HG03108 (cell line): ENCODE data around the gene SRGAP3.

Experiments
- ATAC-seq: cut with Tn5 transposase; IDR thresholded peaks from one replicate; pipeline ENCODE4 v1.9.1; 2021; ENCODE audit warnings: moderate library complexity; ENCODE audit not compliant: unreplicated experiment

SRGAP3 gene

DNA sequence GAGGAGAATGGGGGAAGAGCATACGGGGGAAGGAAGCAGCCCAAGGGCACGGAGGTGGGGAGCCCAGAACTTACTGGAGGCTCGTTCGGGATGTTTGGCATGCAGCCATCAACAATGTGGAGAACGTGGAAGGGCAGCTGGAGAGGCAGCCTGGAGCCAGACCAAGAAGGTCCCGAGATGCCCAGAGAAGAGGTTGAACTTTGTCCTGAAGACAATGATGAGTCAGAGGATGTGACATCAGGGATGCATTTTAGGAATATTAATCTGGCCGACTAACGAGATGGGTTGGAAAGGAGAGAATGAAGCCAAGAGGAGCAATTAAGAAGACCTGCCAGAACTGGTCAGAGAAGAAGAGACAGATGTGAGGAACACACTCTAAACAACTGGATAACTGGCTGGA is 98.2 kb downstream of the SRGAP3 start:
- ATAC-seq, result no peak

- ATAC-seq, result no peak
These were observed 99.9 kb downstream of the SRGAP3 start for GRCh38 chr3:9149566-9149965.

DNA sequence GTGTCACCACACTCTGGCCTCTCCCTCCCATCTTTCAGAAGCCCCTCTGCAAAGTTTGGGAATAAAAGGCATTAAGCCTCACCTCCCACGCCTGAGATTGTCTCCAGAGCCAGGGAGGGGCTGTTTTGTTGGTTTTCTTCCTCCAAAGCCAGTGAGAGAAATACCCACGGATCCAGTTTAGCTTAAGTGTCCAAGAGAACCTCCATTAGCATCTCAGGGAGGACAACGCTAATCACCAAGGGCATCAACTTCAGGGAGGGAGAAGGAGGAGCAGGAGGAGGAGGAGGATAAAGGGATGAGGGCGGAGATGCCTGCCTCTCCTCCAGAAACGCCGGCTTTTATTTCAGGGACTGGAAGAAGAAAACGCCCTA is 101.6 kb downstream of the SRGAP3 start:
- ATAC-seq, result no peak

DNA sequence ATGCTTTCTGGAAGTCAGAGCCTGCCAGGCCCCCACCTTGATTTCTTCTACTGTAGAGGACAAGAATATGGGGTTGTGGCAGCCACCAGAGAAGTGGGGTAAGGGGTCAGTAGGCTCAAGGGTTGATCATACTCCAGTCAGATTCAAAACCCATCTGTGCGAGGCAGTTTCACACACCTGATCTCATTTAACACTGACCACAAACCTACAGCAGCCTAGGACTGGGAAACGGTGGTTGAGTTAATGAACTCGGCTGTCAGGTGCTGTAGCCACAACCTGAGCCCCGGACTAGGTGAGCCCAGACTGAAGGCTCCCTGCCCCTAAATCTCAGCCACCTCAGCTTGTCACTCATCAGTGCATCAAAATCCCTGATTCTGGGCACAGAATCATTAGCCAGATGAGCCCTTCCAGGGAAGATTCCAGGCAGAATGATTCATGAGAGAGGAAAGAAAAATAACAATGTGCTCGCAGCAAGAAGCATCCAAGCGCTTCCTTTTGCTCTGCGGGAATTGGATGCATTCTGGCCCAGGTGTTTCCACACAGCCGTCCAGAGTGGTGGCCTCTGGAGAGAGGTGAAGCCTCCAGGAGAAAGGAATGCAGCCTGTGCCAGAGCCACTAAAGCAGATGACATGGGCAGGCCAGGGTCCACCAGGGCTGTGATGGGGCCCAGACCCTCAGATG is 102.1 kb downstream of the SRGAP3 start:
- ATAC-seq, result peak; percentile 71

GRCh38 chr3:9146367-9147071 is 102.9 kb downstream of the SRGAP3 start:
- ATAC-seq, result no peak

GRCh38 chr3:9143184-9143583 is 106.3 kb downstream of the SRGAP3 start:
- ATAC-seq, result no peak

DNA sequence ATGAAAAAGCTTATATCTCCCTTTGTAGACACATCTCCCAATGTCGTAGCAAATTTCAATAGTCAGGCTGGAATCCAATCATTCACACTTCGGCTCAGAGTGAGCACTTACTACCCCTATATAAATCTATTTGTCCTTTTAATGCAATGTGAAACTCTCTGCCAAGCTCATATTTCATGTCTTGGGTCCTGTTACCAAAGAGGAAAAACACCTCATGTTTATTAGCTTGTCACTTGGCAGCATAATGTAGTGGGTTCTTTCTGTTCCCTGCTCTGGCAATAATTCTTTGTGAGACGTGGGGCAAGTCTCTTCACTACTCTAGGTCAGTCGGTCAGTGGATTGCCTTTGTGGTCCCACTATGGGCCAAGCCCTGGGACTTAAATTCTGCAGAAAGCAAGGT is 107.1 kb downstream of the SRGAP3 start:
- ATAC-seq, result no peak

DNA sequence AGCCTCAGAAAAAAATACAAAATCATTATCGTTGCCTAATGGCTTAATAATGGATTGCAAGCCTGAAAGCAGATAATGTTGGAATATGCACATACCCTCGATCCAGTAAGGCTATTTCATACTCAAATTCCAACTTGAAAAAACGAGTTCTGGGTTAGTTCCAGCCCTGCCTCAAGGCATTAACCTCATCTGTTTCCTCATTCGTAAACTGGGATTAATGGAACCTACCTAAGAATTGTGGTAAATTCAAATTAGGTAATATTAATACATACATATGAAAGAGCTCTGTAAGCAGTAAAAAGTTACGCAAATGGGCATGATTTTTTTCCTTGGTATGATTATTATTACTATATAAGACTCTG is 107.5 kb downstream of the SRGAP3 start:
- no peak for ATAC-seq

GRCh38 chr3:9139366-9139765 is 110.1 kb downstream of the SRGAP3 start:
- no peak for ATAC-seq

DNA sequence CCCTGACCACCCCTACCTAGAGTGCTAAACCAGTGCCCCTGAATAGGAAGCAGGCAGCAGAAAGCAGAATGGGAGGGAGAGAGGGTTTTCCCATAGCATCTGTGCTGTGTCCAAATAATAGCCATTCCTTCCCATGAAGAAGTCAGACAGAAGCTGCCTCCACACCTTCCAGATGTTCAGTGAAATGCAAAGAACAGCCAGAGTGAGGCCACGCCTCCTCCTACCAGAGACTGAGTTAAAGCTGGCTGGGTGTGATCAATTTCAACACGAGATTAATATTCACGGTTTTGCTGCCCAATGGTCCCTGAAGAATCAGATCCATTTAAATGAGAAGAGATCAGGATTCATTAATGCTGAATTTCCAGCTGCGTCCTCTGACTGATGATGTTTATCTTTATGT is 111.8 kb downstream of the SRGAP3 start:
- ATAC-seq, result no peak

- no peak for ATAC-seq
These were observed 112.5 kb downstream of the SRGAP3 start for GRCh38 chr3:9136746-9137465.

GRCh38 chr3:9135930-9136525 is 113.4 kb downstream of the SRGAP3 start:
- ATAC-seq, result no peak

- no peak for ATAC-seq
These were observed 113.9 kb downstream of the SRGAP3 start for GRCh38 chr3:9135526-9135925.

GRCh38 chr3:9133656-9134055 is 115.8 kb downstream of the SRGAP3 start:
- no peak for ATAC-seq

GRCh38 chr3:9130345-9131305 is 118.8 kb downstream of the SRGAP3 start:
- no peak for ATAC-seq

DNA sequence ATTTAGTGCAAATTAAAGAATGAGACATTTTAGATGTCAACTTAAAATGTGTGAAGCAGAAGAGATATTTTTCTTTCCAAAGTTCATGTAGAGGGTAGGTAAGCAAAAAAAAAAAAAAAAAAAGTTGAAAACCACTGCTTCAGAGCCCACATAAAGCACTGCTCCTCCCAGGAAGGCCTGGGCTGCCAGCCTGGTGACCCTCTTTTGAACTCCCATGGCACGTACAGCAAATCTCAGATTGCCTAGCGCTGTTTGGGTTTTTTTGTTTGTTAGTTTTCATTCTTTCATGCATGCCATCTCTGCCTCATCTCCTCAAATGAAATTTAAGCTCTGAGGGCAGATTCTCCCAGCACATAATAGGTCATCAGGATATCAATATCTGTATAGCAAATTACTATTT is 120.1 kb downstream of the SRGAP3 start:
- no peak for ATAC-seq

- ATAC-seq, result no peak
These were observed 124.0 kb downstream of the SRGAP3 start for GRCh38 chr3:9125278-9125951.

GRCh38 chr3:9124730-9125129 is 124.7 kb downstream of the SRGAP3 start:
- no peak for ATAC-seq

DNA sequence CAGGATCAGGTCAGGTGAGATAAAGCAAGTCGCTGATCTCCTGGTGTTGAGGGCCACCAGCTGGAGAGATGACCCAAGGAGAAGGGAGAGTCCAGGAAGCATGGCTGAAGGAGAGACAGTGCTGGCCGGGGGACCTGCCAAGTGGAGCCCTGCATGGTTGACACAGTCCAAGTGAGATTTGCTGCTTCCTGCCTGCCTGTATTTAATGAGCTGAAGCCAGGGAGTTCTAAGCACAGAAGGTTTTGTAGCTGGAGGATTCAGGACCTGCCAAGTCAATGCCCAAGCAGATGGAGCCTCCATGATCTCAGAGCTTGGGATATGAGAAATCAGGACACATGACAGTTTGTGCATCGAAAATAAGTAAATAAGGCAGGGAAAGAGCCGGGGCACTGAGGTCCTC is 125.6 kb downstream of the SRGAP3 start:
- no peak for ATAC-seq

GRCh38 chr3:9122732-9123364 is 126.6 kb downstream of the SRGAP3 start:
- no peak for ATAC-seq
